Pancreas (tissue), 10 donors: ENCODE data around the gene CFAP58. TPM values are rescaled to one million over a fixed set of nuclear protein-coding genes. Genes with fewer than 3 reads are reported as not detected.

Source experiments
- ATAC-seq, 4 donors: fragments of 200-7000 bp; cut with Tn5 transposase; one replicate each; pipeline versions ENCODE4 v1.8.0 to v1.9.1; 2020; ENCODE audit warnings: mild to moderate bottlenecking in 4 of 4, moderate library complexity in 4 of 4
- DNase-seq, 6 donors: peaks; one replicate each; pipeline ENCODE4 v3.0.0-alpha.2; 2020
- FAIRE-seq: peaks from 2 replicates; lab custom pipeline; 2012; peaks lifted over from hg19 to GRCh38; lab: Jason Lieb, UNC
- H3K27ac ChIP-seq, 4 donors: fragments of 200-600 bp; sonication (generic); 1 replicate in 3 of 4; 2 replicates in 1 of 4; pipeline versions ENCODE4 v1.5.0 to v1.8.0; 2020
- H3K27me3 ChIP-seq, 4 donors: fragments of 200-600 bp; one replicate each; pipeline ENCODE4 v1.8.0; 2021
- H3K36me3 ChIP-seq, 3 donors: fragments of 200-600 bp; sonication (generic) in 1 of 3; one replicate each; pipeline versions ENCODE4 v1.5.0 to v1.8.0; 2020 to 2021
- H3K4me1 ChIP-seq, 3 donors: fragments of 200-600 bp; one replicate each; pipeline ENCODE4 v1.8.0; 2021
- H3K4me3 ChIP-seq, 4 donors: fragments of 200-600 bp; sonication (generic) in 2 of 4; one replicate each; pipeline versions ENCODE4 v1.5.0 to v1.8.0; 2020 to 2021
- H3K9me3 ChIP-seq, 4 donors: fragments of 200-600 bp; one replicate each; pipeline ENCODE4 v1.8.0; 2021
- WGBS, 2 donors: extraction: QIAGEN DNeasy Blood & Tissue Kit; methylation state at CpG; one replicate each; pipeline ENCODE4 v1.1.7; 2013; 5-methylcytosine and 5-hydroxymethylcytosine counted together
- intact Hi-C, 3 donors: fragments of 100-400 bp; cut with DNase I; formaldehyde crosslinking; loops; one replicate each; pipeline versions ENCODE4 v1.11.1 to v1.14.2; 2022
- polyA plus RNA-seq, 2 donors: library from polyadenylated mRNA; stranded (reverse); fragments of 200-250 nt; gene quantifications; one replicate each; pipeline ENCODE4 v1.2.3, GENCODE V29; 2013
- total RNA-seq, 6 donors: library from RNA; stranded (reverse); fragmentation: NEBNext Ultra II Directional in 4 of 6; extraction: Animal tissue kit (Norgen Biotek cat#: 25700) in 4 of 6; gene quantifications; one replicate each; pipeline versions ENCODE4 v1.2.1 to v1.2.4, GENCODE V29; 2021 to 2023
- TF ChIP-seq, protein P1 (sequence below), 4 donors: fragments of 200-600 bp; sonication (generic) in 3 of 4; IDR thresholded peaks; one replicate each; pipeline versions ENCODE4 v1.5.0 to v1.8.0; 2021; ENCODE audit warnings: antibody characterized with exemption in 4 of 4
- donor health status: healthy with polysubstance abuse.
- donor health status: DM: no; HTN: no; CAD: no; lungs with moderate emphysema.
- donor health status: DM: no; HTN: no; CAD: no.
- donor health status: control.
- donor health status: control.
- donor health status: Bipolar disorder and iron deficiency.
- donor health status: DM: yes; HTN: yes; CAD: no.
- donor health status: DM: no; HTN: no; CAD: no.
- donor health status: DM: no; HTN: no; CAD: no.
- donor health status: DM: yes; HTN: yes; CAD: no.

The CFAP58 gene
- total and polyA plus RNA-seq, 8 donors: 0.09 to 0.53 (median 0.28) TPM; not detected in 1

DNA sequence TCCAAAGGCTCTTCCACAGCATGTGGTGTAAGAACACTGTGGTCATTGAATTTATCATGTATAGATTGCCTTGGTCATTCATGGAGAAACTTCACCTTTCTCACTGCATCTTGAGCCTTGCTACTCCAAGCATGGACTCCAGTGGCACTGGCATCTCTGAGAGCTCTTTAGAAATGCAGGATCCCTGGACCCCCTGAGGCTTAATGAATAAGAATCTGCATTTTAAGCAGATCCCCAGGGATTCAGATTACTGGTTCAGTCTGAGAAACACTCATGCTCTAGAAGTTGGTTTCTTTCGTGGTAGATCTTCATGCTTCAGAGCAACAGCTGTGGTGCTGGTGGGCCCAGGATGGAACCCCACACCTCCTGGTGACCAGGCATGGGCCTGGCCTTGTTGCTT, 63.2 kb downstream of the CFAP58 start:
- DNase-seq (no peak), ATAC-seq (no peak), FAIRE-seq (no peak)
- Histone ChIP-seq H3K27me3 (no peaks in the 10 kb centered on the region), H3K27ac (no peak overlapping the region), H3K36me3 (no peaks in the 10 kb centered on the region), H3K9me3 (no peaks in the 10 kb centered on the region), H3K4me3 (no peak overlapping the region), H3K4me1 (no peaks in the 10 kb centered on the region)
- intact Hi-C loops: no loop called here
- WGBS, 2 donors: 77 to 84% methylated on average over 1 of the region's 1 CpG
- TF ChIP-seq, protein P1, sequence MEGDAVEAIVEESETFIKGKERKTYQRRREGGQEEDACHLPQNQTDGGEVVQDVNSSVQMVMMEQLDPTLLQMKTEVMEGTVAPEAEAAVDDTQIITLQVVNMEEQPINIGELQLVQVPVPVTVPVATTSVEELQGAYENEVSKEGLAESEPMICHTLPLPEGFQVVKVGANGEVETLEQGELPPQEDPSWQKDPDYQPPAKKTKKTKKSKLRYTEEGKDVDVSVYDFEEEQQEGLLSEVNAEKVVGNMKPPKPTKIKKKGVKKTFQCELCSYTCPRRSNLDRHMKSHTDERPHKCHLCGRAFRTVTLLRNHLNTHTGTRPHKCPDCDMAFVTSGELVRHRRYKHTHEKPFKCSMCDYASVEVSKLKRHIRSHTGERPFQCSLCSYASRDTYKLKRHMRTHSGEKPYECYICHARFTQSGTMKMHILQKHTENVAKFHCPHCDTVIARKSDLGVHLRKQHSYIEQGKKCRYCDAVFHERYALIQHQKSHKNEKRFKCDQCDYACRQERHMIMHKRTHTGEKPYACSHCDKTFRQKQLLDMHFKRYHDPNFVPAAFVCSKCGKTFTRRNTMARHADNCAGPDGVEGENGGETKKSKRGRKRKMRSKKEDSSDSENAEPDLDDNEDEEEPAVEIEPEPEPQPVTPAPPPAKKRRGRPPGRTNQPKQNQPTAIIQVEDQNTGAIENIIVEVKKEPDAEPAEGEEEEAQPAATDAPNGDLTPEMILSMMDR (IDR thresholded peaks at IDR 0.05): no peak

DNA sequence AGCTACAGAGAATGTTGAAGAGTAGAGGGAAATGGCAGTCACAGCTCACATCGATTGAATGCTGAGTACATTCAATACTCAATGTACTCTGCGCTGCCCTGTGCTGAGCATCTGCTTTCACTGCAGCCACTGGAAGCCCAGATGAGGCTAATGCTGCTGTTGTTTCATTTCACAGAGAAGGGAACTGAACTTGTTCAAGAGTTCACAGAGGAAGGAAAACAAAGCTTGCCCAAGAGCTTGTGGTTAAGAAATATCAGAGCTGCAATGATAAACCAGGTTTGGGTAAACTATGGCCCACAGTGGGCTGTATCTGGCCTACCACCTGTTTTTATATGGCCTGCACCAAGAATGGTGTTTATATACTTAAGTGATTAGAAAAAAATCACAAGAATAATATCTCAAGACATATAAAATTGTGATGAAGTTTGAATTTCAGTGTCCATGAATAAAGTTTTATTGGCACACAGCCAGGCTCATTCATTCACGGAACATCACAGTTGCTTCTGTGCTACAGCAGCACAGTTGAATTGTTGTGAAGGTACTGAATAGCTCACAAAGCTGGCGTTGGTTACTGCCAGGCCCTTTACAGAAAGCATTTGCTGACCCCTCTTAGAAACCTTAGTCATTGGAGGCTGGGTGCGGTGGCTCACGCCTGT, 64.1 kb downstream of the CFAP58 start:
- Histone ChIP-seq H3K4me3 (no peak overlapping the region), H3K36me3 (no peaks in the 10 kb centered on the region), H3K9me3 (no peaks in the 10 kb centered on the region), H3K27ac (no peak overlapping the region), H3K27me3 (no peaks in the 10 kb centered on the region), H3K4me1 (no peaks in the 10 kb centered on the region)
- intact Hi-C loops: no loop called here
- no peak for ATAC-seq
- no peak for DNase-seq
- WGBS, 2 donors: 76 to 85% methylated on average over 6 of the region's 6 CpGs
- TF ChIP-seq, protein P1 (IDR thresholded peaks at IDR 0.05): no peak
- no peak for FAIRE-seq

DNA sequence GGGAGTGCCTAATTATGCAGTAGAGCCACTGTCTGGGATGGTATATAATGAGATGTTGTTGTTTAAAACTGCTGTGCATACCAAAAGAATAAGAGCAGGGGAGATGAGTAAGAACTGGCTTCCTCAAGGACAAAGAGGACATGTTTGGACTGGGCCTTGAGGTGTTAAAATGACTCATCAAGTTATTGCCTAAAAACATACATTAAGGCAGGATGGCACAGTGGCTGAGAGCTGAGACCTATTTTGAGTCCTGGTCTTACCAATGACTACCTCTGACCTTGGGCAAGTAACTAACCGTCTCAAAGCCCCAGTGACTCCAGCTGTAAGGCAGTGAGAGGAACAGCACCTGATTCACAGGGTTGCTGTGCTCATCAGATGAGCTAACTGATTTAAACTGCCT, 71.1 kb downstream of the CFAP58 start:
- ATAC-seq (no peak), DNase-seq (no peak), FAIRE-seq (no peak)
- WGBS, 2 donors: 52 to 61% methylated on average over 1 of the region's 1 CpG
- intact Hi-C loops: no loop called here
- TF ChIP-seq, protein P1 (IDR thresholded peaks at IDR 0.05): no peak
- Histone ChIP-seq H3K9me3 (no peaks in the 10 kb centered on the region), H3K27ac (no peak overlapping the region), H3K4me1 (no peaks in the 10 kb centered on the region), H3K4me3 (no peak overlapping the region), H3K27me3 (no peaks in the 10 kb centered on the region), H3K36me3 (no peaks in the 10 kb centered on the region)

DNA sequence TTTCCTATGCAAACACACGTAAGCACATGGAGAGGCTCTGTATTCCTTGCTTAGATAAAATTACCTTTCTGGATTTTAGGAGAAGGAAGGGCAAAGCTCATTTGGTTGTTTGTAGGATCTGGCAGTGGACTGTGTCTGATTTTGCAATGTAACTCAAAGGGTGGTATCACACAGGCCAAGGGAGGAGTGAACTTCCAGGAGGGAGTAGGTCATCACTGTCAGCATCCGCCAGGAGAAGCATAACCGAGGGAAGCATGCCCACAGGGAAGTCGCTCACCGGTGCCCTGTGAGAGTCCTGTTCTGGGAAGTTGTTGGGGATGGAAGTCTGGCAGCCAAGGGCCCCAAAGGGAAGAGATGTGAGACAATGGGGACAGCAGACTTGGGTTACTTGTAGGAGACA, 74.4 kb downstream of the CFAP58 start:
- FAIRE-seq (no peak), DNase-seq (no peak), ATAC-seq (no peak)
- no peaks in the 10 kb centered on the region for H3K9me3 ChIP-seq
- TF ChIP-seq, protein P1 (IDR thresholded peaks at IDR 0.05): no peak
- H3K4me3 ChIP-seq: no peak overlapping the region
- no peaks in the 10 kb centered on the region for H3K27me3 ChIP-seq
- intact Hi-C loops: no loop called here
- no peaks in the 10 kb centered on the region for H3K36me3 ChIP-seq
- no peak overlapping the region for H3K27ac ChIP-seq
- 65 to 80% methylated on average over 5 of the region's 5 CpGs for WGBS, 2 donors
- no peaks in the 10 kb centered on the region for H3K4me1 ChIP-seq

DNA sequence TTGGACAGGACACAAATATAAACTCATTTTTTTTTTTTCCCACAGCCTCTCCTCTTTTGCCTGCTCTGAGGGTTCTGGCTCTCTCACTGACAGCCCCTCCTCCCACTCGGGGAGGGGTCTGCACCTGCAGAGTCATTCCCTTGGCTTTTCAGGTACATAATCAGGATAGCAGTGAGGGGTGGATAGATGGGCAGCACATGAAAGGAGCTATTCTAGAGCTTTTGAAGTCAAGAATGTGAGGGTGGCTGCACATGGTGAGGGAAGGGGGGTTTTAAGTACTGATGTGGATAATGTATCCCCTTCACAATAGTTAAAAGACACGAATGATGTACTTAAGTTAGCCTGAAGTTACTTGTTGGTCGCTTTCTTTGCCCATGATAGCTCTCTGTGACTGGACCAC, 76.2 kb downstream of the CFAP58 start:
- no peaks in the 10 kb centered on the region for H3K9me3 ChIP-seq
- no peaks in the 10 kb centered on the region for H3K36me3 ChIP-seq
- no peaks in the 10 kb centered on the region for H3K27me3 ChIP-seq
- FAIRE-seq (no peak), DNase-seq (no peak), ATAC-seq (no peak)
- intact Hi-C loops: no loop called here
- H3K4me3 ChIP-seq: no peak overlapping the region
- H3K27ac ChIP-seq: no peak overlapping the region
- TF ChIP-seq, protein P1 (IDR thresholded peaks at IDR 0.05): no peak
- H3K4me1 ChIP-seq: no peaks in the 10 kb centered on the region
- 26 to 29% methylated on average over 3 of the region's 3 CpGs for WGBS, 2 donors
